H1 (cell line): ENCODE measurements around the gene CD248.

Source experiments
- EP300 ChIP-seq, 2 experiments: IDR thresholded peaks; 1 replicate in 1 of 2; 2 replicates in 1 of 2; pipeline ENCODE4 v1.6.1; 2011 to 2012; ENCODE audit warnings: low read depth in 2 of 2, low read length in 2 of 2, mild to moderate bottlenecking in 2 of 2, borderline replicate concordance in 1 of 2, inconsistent platforms in 1 of 2, moderate library complexity in 1 of 2
- JUN ChIP-seq: IDR thresholded peaks from 2 replicates; pipeline ENCODE4 v1.6.1; 2011; ENCODE audit warnings: low read depth, mild to moderate bottlenecking, improper control_type of control experiment, low read length
- RFX5 ChIP-seq: IDR thresholded peaks from 2 replicates; pipeline ENCODE4 v1.6.1; 2011; ENCODE audit warnings: low read depth, low read length, improper control_type of control experiment, borderline replicate concordance
- TAF1 ChIP-seq: IDR thresholded peaks from 2 replicates; pipeline ENCODE4 v1.6.1; 2011; ENCODE audit warnings: mild to moderate bottlenecking, low read depth, low read length
- TF ChIP-seq, protein P1 (sequence below), 3 experiments: IDR thresholded peaks; 1 replicate in 2 of 3; 2 replicates in 1 of 3; pipeline versions ENCODE4 v1.5.1 to v1.6.1; 2011; ENCODE audit warnings: low read length in 3 of 3, mild to moderate bottlenecking in 3 of 3, inconsistent platforms in 2 of 3, low read depth in 1 of 3, moderate library complexity in 1 of 3; ENCODE audit not compliant: insufficient read depth in 1 of 3; ENCODE audit errors: control extremely low read depth in 1 of 3

DNA sequence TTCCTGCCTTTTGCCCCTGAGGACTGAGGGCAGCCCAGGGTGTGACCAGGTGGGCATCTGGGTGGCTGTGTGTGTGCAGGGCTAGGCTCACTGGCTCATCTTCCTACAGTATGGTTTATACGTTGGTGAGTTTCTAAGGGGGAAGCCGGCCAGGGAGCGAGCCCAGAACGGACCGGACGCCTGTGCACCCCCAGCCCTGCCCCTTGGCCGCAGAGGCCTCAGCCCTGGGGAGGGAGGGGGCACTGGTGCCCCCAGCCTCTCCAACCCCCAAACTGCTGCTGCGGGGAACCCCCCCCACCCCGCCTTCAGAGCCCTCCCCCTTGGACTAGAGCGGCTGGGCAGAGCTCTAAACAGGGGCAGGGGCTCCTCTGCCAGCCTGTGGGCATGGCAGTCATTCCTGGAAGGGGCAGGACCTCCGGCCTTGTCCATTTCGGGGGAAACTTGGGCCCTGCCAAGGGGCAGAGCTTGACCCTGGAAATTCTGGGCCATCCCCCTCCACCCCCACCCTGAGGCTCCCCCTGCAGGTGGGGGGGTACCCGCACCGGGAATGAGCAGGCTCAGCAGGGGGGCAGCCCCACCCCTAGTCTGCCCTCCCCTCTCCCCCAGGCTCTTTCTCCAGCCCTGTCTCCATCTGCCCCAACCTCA, 33.3 kb downstream of the CD248 start:
- no peak for TF ChIP-seq RFX5
- TF ChIP-seq EP300 (IDR thresholded peaks at IDR 0.05; ENCODE audit: borderline replicate concordance in 1 of 2, low read depth in 2 of 2, low read length in 2 of 2) = no peak
- no peak for TF ChIP-seq JUN
- no peak for TF ChIP-seq TAF1
- TF ChIP-seq, protein P1, sequence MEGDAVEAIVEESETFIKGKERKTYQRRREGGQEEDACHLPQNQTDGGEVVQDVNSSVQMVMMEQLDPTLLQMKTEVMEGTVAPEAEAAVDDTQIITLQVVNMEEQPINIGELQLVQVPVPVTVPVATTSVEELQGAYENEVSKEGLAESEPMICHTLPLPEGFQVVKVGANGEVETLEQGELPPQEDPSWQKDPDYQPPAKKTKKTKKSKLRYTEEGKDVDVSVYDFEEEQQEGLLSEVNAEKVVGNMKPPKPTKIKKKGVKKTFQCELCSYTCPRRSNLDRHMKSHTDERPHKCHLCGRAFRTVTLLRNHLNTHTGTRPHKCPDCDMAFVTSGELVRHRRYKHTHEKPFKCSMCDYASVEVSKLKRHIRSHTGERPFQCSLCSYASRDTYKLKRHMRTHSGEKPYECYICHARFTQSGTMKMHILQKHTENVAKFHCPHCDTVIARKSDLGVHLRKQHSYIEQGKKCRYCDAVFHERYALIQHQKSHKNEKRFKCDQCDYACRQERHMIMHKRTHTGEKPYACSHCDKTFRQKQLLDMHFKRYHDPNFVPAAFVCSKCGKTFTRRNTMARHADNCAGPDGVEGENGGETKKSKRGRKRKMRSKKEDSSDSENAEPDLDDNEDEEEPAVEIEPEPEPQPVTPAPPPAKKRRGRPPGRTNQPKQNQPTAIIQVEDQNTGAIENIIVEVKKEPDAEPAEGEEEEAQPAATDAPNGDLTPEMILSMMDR (IDR thresholded peaks at IDR 0.05; ENCODE audit: control extremely low read depth in 1 of 3, insufficient read depth in 1 of 3, low read depth in 1 of 3, low read length in 3 of 3) = no peak
